Stimulated activated naive CD8-positive, alpha-beta T cell treated with anti-CD3 and anti-CD28 coated beads, Interleukin-15, Interleukin-2, amounts not matched to agents 100 U/mL and 50 U/mL, for 24 hours (primary cell): ENCODE results near the gene KRT74.

Source experiments
- ATAC-seq: fragments of 150-1000 bp; cut with Tn5 transposase; one replicate; pipeline ENCODE4 v1.10.0; 2021
- DNase-seq: peaks from one replicate; pipeline ENCODE4 v3.0.0; 2021

KRT74 gene

GRCh38 chr12:52537101-52537500 lies 36.5 kb downstream of the KRT74 start:
- no peak for DNase-seq
- no peak for ATAC-seq

GRCh38 chr12:52535574-52535973 lies 38.1 kb downstream of the KRT74 start:
- ATAC-seq = no peak
- no peak for DNase-seq

- ATAC-seq (no peak), DNase-seq (no peak)
These were observed 39.2 kb downstream of the KRT74 start for GRCh38 chr12:52534482-52534881.

- DNase-seq (no peak), ATAC-seq (no peak)
These were observed 39.8 kb downstream of the KRT74 start for GRCh38 chr12:52533686-52534470.

GRCh38 chr12:52532636-52533035 lies 41.0 kb downstream of the KRT74 start:
- DNase-seq = no peak
- no peak for ATAC-seq

GRCh38 chr12:52531566-52532300 lies 41.9 kb downstream of the KRT74 start:
- ATAC-seq = no peak
- no peak for DNase-seq

- ATAC-seq (no peak), DNase-seq (no peak)
These were observed 42.7 kb downstream of the KRT74 start for GRCh38 chr12:52530905-52531304.

GRCh38 chr12:52530366-52530765 lies 43.3 kb downstream of the KRT74 start:
- ATAC-seq (no peak), DNase-seq (no peak)

GRCh38 chr12:52529846-52530245 lies 43.8 kb downstream of the KRT74 start:
- ATAC-seq (no peak), DNase-seq (no peak)

- ATAC-seq = no peak
- DNase-seq = no peak
These were observed 44.2 kb downstream of the KRT74 start for GRCh38 chr12:52529417-52529816.

GRCh38 chr12:52528641-52529143 lies 45.0 kb downstream of the KRT74 start:
- ATAC-seq (no peak), DNase-seq (no peak)

GRCh38 chr12:52527121-52527800 lies 46.4 kb downstream of the KRT74 start:
- no peak for ATAC-seq
- DNase-seq = no peak

- DNase-seq (no peak), ATAC-seq (no peak)
These were observed 47.1 kb downstream of the KRT74 start for GRCh38 chr12:52526511-52526951.

GRCh38 chr12:52525661-52526499 lies 47.8 kb downstream of the KRT74 start:
- no peak for ATAC-seq

GRCh38 chr12:52524898-52525591 lies 48.6 kb downstream of the KRT74 start:
- no peak for ATAC-seq
- DNase-seq = no peak

More at GRCh38 chr12:52525661-52526499, 47.8 kb downstream of the KRT74 start:
- no peak for DNase-seq

- DNase-seq = no peak
These were observed 49.3 kb downstream of the KRT74 start for GRCh38 chr12:52524241-52524897.

GRCh38 chr12:52523824-52524223 lies 49.8 kb downstream of the KRT74 start:
- no peak for ATAC-seq
- no peak for DNase-seq

More at GRCh38 chr12:52524241-52524897, 49.3 kb downstream of the KRT74 start:
- ATAC-seq = no peak

- DNase-seq = no peak
These were observed 51.2 kb downstream of the KRT74 start for GRCh38 chr12:52522346-52523011.

GRCh38 chr12:52521568-52522266 lies 51.9 kb downstream of the KRT74 start:
- DNase-seq (no peak), ATAC-seq (no peak)

More at GRCh38 chr12:52522346-52523011, 51.2 kb downstream of the KRT74 start:
- no peak for ATAC-seq
